ENCODE data around the gene SLC6A1.

GRCh38 chr3:11020764-11021163 is 28.2 kb downstream of the SLC6A1 start:
- TF ChIP-seq, protein P1, sequence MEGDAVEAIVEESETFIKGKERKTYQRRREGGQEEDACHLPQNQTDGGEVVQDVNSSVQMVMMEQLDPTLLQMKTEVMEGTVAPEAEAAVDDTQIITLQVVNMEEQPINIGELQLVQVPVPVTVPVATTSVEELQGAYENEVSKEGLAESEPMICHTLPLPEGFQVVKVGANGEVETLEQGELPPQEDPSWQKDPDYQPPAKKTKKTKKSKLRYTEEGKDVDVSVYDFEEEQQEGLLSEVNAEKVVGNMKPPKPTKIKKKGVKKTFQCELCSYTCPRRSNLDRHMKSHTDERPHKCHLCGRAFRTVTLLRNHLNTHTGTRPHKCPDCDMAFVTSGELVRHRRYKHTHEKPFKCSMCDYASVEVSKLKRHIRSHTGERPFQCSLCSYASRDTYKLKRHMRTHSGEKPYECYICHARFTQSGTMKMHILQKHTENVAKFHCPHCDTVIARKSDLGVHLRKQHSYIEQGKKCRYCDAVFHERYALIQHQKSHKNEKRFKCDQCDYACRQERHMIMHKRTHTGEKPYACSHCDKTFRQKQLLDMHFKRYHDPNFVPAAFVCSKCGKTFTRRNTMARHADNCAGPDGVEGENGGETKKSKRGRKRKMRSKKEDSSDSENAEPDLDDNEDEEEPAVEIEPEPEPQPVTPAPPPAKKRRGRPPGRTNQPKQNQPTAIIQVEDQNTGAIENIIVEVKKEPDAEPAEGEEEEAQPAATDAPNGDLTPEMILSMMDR (IDR thresholded peaks at IDR 0.05; ENCODE audit: control extremely low read depth in 1 of 3, insufficient read depth in 1 of 3, low read depth in 1 of 3, low read length in 3 of 3), result no peak
- TF ChIP-seq RAD21 (IDR thresholded peaks at IDR 0.05 in 1 of 2, conservative IDR thresholded peaks at IDR 0.05 in 1 of 2; ENCODE audit: low read depth in 2 of 2, low read length in 2 of 2) (no peak), JUN (IDR thresholded peaks at IDR 0.05; ENCODE audit: low read depth, low read length) (no peak), POLR2A (IDR thresholded peaks at IDR 0.05; ENCODE audit: control extremely low read depth in 1 of 2, low read depth in 2 of 2, low read length in 2 of 2) (no peak), RNF2 (IDR thresholded peaks at IDR 0.05; ENCODE audit: borderline replicate concordance, low read depth, low read length, missing control alignments, poor library complexity, severe bottlenecking) (no peak), EP300 (IDR thresholded peaks at IDR 0.05; ENCODE audit: borderline replicate concordance in 1 of 2, low read depth in 2 of 2, low read length in 2 of 2) (no peak), RFX5 (IDR thresholded peaks at IDR 0.05; ENCODE audit: borderline replicate concordance, low read depth, low read length) (no peak), MAFK (IDR thresholded peaks at IDR 0.05; ENCODE audit: low read depth, low read length) (no peak)

All from H1 (cell line).